GM18858 (cell line): ENCODE results near the gene GALNT7.
"Not testable (repeated sequence)": the region's sequence is repeated elsewhere in the genome, so short reads cannot be mapped to it uniquely, and the experiment has no call there.

ENCODE experiments used
- ATAC-seq: cut with Tn5 transposase; IDR thresholded peaks from one replicate; pipeline ENCODE4 v1.9.1; 2021; ENCODE audit not compliant: unreplicated experiment

The GALNT7 gene

DNA sequence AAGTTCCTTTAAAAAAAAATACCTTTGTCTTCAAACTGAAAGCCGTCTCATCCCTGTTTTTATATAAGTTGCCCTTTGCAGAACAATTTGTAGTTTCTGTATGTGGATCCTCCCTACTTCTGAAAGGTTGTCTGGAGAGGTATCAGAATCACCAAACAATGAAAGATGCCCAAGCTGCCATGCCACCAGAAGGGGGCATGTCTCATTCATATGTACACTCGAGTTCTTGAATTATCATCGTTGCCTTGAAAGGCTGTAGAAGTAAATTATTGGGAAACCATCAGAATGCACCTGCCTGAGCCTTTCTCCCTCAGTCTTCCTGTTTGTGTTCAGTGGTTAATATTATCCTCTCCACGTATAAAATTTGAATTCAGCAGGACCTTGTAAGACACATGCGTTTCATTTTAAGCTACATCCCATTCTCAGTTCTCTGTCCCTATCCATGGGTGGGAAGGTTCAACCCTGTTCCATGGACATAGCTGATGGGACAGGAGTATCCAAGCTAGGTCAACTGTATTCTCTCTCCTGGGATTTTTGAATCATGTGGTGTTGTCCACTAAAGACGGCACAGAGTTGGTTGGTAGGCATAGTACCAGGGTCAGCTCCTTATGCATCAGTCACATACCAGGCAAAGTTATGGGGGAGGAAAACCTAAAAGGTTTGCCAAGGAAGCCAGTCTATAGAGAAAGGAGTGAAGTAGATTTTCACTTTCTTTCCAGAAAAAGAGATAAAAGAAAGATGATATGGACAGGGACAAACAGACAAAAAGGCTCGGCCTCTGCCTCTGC is 24.0 kb downstream of the GALNT7 start:
- ATAC-seq: no peak

- ATAC-seq: no peak
These were observed 25.5 kb downstream of the GALNT7 start for GRCh38 chr4:173194157-173194556.

DNA sequence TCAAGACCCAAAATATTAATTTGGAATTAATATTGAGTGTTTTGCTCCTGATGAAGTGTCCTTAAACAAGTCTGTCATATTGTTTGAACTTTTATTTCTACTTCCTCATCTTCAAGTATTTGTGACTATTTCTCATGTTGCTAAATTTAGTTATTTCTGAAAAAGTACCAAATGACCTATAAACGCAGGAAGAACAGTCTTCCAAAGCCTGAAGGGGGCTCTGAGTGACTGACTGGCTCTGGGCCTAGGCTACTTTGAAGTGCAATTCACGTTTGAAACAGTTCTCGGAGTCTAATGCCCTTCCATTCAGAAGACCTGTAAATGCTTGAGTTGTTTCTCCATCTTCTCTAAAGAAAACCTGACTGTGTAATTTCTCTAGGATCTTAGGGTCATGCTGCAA is 26.5 kb downstream of the GALNT7 start:
- ATAC-seq: no peak

DNA sequence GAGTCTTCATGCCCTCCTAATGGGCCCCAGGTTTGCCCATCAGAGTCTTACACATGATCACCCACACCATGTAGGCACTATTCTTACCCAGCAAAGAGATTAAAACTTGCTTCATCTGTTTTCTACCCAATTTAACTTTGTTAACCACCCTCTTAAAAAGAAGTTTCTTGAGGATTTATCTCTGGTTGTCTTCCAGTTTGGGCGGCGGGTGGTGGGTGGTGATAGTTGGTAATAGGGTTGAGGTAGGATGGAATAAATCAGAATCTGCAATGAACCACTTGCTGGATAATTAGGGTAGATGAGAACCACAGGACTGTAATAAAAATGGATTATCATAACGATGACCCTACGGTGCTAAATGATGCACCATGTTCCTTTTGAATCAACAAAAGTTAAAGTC is 30.9 kb downstream of the GALNT7 start:
- ATAC-seq: no peak

- no peak for ATAC-seq
These were observed 31.7 kb downstream of the GALNT7 start for GRCh38 chr4:173200103-173200884.

GRCh38 chr4:173202395-173202794 is 33.8 kb downstream of the GALNT7 start:
- ATAC-seq: no peak

GRCh38 chr4:173205656-173206055 is 37.0 kb downstream of the GALNT7 start:
- no peak for ATAC-seq

- ATAC-seq: no peak
These were observed 39.8 kb downstream of the GALNT7 start for GRCh38 chr4:173208420-173208819.

DNA sequence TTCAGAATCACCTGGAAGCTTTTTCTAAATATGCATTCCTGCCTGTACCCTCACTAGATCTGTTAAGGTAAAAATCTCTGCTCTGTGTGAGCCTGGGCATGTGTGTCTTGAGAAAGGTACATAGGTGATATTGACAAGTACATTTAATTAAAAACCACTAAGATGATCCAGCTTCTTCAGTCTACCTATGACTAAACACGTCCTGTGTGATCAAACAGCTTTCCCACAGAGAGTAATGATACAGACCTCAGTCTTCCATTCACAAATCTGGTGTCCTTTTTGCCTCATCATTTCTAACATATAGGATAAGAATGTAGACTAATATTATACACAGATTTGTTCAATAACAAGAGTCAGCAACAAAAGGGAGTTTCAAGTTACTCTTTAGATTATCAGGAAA is 42.6 kb downstream of the GALNT7 start:
- ATAC-seq: no peak

DNA sequence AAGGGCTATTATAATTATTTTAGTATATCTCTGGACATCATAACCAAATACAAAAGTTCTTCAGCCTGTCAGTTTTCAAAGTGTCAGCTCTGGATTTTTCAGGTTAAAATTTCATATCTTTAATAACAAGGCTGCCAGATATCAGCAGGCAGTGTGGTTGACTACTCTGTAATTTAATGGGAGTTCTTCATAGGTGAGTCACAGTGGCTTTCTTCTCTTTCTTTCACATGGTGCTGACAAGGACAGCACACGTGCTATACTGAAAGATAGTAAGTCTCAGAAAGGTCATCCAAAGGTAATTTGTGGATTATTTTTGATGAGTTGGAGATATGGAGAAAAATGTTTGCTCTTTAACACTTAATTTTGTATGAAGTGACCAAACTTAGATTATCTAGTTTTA is 43.2 kb downstream of the GALNT7 start:
- peak; percentile 55 for ATAC-seq

- no peak for ATAC-seq
These were observed 43.8 kb downstream of the GALNT7 start for GRCh38 chr4:173212379-173212778.

DNA sequence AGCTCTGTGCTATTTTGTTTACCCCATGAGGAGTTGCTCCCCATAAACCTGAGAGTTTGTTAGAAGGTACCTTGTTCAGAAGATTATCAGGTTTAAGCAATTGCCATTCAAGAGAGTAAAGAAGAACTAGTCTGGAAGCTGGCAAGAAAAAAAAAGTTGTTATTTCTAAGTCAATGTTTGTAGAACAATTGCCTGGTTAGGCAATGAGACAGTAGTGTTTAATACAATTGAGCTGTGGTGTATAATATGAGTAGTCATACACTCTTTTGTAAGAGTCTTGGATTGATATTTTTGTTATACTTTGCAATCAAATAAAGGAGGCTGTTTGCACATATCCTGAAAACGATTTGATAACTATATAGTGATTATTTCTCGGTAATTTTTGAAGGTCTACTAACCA is 44.7 kb downstream of the GALNT7 start:
- ATAC-seq: no peak

DNA sequence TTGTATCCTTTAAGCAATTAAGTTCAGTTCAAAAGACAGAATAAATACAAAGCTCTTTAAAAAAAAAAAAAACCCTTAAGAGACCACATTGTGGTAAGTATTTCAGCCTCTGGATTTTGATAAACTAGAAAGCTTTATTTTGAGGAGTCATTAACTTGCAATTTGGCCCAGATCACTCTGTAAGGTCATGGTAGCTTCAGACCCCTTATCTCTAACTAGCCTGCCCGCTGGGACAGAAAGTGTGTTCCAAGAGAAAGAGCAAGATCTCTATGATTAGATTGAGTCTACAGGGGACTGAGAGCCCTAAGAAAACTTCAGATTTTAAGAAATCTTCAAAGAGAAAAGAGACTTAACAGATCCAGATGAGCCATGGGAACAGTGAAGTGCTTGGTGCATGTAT is 45.6 kb downstream of the GALNT7 start:
- ATAC-seq: no peak

DNA sequence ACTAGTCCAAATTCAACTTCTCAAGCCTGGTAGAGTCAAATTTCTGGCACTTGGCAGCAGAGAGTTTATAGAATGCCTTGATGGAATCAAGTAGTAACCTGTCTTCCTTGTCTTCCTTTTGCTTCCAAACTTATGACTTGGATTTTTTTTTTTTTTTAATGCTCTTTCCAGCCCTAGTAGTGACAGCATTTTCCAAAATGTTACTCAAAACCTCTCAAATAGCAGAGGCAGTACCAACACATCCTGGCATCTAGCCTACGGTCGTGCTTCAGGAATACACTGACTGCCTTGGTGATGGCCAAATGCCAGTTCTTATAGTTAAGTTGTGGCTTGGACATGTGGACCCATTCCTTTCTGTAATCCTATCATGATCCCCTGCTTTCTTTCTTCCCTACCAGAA is 46.0 kb downstream of the GALNT7 start:
- no peak for ATAC-seq

- ATAC-seq: no peak
These were observed 48.5 kb downstream of the GALNT7 start for GRCh38 chr4:173217075-173217474.

DNA sequence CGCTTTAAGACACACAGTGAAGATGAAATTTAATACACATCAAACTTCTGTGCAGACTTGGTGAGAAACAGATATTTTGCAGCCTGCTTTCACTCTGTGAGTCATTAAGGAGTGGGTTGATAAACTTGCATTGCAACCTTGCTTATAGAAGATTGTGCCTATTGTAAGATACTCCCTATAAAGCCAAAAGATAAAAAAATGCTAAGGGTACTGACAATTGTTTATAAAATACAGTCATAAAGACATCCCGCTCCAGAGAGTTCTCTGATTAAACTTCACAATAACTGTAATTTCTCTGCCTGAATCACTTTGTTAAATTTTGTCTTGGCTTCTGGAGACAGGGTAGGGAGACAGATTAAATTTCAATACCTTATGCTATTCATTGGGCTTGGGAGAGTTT is 49.1 kb downstream of the GALNT7 start:
- ATAC-seq: no peak

GRCh38 chr4:173218411-173219125 is 50.0 kb downstream of the GALNT7 start:
- ATAC-seq: no peak

GRCh38 chr4:173219126-173219437 is 50.5 kb downstream of the GALNT7 start:
- ATAC-seq: not testable (repeated sequence)

DNA sequence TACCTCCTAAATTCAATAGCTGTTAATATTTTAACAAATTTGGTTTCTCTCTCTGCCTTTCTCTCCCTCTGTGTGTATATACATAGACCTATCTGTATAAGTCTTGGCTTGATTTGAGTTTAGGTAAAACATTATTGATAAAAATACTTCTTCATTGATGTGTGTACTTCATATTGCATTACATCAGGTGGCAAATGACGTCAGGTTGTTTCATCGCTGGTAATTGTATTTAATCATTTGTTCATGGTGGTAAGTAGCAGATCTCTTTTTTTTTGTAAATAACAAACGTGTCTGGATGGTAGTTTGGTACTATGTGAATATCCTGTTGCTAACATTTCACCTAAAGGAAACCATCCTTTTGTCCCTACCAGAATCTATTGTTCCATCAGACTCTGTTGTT is 55.1 kb downstream of the GALNT7 start:
- no peak for ATAC-seq

GRCh38 chr4:173226401-173226888 is 57.8 kb downstream of the GALNT7 start:
- no peak for ATAC-seq

DNA sequence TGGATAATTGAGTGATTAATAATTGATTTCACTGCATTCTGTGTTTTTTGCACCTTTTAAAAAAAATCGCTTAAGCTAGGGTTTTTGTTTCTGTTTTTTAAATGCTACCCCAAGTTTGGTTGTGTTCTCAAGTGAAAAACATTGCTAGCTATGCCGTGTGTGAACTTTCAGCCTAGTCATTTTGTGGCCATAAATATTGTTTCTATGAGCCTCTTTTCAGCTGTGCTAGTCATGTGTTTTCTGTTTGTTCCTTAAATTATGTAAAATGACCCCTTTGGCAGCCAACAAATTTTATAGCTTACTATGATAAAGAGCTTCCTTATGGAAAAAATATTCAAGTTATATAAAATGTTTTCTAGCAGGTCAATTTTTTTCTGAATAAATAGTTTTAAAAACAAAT is 59.1 kb downstream of the GALNT7 start:
- no peak for ATAC-seq

DNA sequence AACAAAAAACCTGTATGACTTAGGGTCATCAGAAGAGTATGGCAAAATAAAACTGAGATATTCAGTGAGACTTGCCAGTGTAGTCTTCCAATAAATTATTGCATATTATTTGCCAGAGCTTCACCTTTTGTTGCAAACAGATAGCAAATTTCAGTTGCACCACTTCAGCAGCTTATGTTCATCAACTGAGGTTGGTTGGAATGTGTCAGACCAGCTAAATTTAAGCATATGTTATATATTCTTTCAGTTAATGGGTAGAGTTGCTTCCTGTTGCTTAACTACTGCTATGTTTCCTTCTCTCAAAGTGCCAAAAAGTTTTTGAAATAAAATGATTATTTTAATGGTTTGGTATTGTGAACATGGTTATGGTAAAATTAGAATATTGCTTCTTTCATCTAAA is 61.5 kb downstream of the GALNT7 start:
- no peak for ATAC-seq
